Chondrocyte (in vitro differentiated cells): ENCODE results near the gene MRC1. TPM values are rescaled to one million over a fixed set of nuclear protein-coding genes. Genes with fewer than 3 reads are reported as not detected.

Experiments used
- DNase-seq: peaks from one replicate; pipeline ENCODE4 v3.0.0; 2021; ENCODE audit warnings: mixed read lengths, low spot score
- H3K27ac Mint-ChIP-seq: one replicate; pipeline ENCODE4 v1.8.0; 2021; ENCODE audit warnings: mild to moderate bottlenecking, moderate library complexity, mixed read lengths; ENCODE audit not compliant: unreplicated experiment
- H3K27me3 Mint-ChIP-seq: 2 replicates; pipeline ENCODE4 v1.8.0; 2021; ENCODE audit warnings: low read depth, mixed read lengths
- H3K36me3 Mint-ChIP-seq: 2 replicates; pipeline ENCODE4 v1.8.0; 2021; ENCODE audit warnings: low read depth, mixed read lengths
- H3K4me1 Mint-ChIP-seq: 2 replicates; pipeline ENCODE4 v1.8.0; 2021; ENCODE audit warnings: low read depth, mild to moderate bottlenecking, mixed read lengths
- H3K4me3 Mint-ChIP-seq: one replicate; pipeline ENCODE4 v1.8.0; 2021; ENCODE audit warnings: mild to moderate bottlenecking, moderate library complexity, mixed read lengths; ENCODE audit not compliant: unreplicated experiment
- H3K9me3 Mint-ChIP-seq: 2 replicates; pipeline ENCODE4 v1.8.0; 2021; ENCODE audit warnings: low read depth, mixed read lengths
- CTCF ChIP-seq: fragments of 200-600 bp; sonication (generic); IDR thresholded peaks from 2 replicates; pipeline ENCODE4 v1.5.0; 2021; ENCODE audit warnings: antibody characterized with exemption, mild to moderate bottlenecking, moderate library complexity
- total RNA-seq: library from RNA; stranded (reverse); gene quantifications from 3 replicates; pipeline ENCODE4 v1.2.1, GENCODE V29; 2021

The MRC1 gene
- total RNA-seq, 1 donor from 2014 or later, result not detected

- H3K36me3 Mint-ChIP-seq, result no peaks in the 10 kb centered on the region
- DNase-seq, result no peak
- H3K27me3 Mint-ChIP-seq, result peaks cover 33% of the 10 kb centered on the region
- no peak overlapping the region for H3K4me3 Mint-ChIP-seq
- no peak overlapping the region for H3K27ac Mint-ChIP-seq
- H3K4me1 Mint-ChIP-seq, result no peaks in the 10 kb centered on the region
- H3K9me3 Mint-ChIP-seq, result no peaks in the 10 kb centered on the region
- TF ChIP-seq CTCF, result no peak
Measured at GRCh38 chr10:17905491-17905890, 96.3 kb downstream of the MRC1 start.

- Mint-ChIP-seq H3K36me3 (no peaks in the 10 kb centered on the region), H3K9me3 (no peaks in the 10 kb centered on the region), H3K27me3 (peaks cover 30% of the 10 kb centered on the region), H3K4me1 (no peaks in the 10 kb centered on the region), H3K4me3 (no peak overlapping the region), H3K27ac (no peak overlapping the region)
- no peak for DNase-seq
- TF ChIP-seq CTCF, result no peak
Measured at GRCh38 chr10:17906002-17906401, 96.9 kb downstream of the MRC1 start.

GRCh38 chr10:17907641-17908040, 98.5 kb downstream of the MRC1 start:
- H3K27me3 Mint-ChIP-seq, result peaks cover 31% of the 10 kb centered on the region
- TF ChIP-seq CTCF, result no peak
- no peaks in the 10 kb centered on the region for H3K9me3 Mint-ChIP-seq
- no peak overlapping the region for H3K27ac Mint-ChIP-seq
- no peak overlapping the region for H3K4me3 Mint-ChIP-seq
- no peak for DNase-seq
- H3K36me3 Mint-ChIP-seq, result no peaks in the 10 kb centered on the region
- H3K4me1 Mint-ChIP-seq, result no peaks in the 10 kb centered on the region

GRCh38 chr10:17910125-17910789, 101.1 kb downstream of the MRC1 start:
- DNase-seq, result no peak
- Mint-ChIP-seq H3K4me3 (no peak overlapping the region), H3K27ac (no peak overlapping the region), H3K4me1 (no peaks in the 10 kb centered on the region), H3K9me3 (no peaks in the 10 kb centered on the region), H3K27me3 (peaks cover 21% of the 10 kb centered on the region), H3K36me3 (no peaks in the 10 kb centered on the region)
- TF ChIP-seq CTCF, result peak; percentile 91

- TF ChIP-seq CTCF, result no peak
- H3K4me1 Mint-ChIP-seq, result no peaks in the 10 kb centered on the region
- H3K27me3 Mint-ChIP-seq, result peaks cover 11% of the 10 kb centered on the region
- no peak overlapping the region for H3K4me3 Mint-ChIP-seq
- no peaks in the 10 kb centered on the region for H3K9me3 Mint-ChIP-seq
- DNase-seq, result no peak
- H3K27ac Mint-ChIP-seq, result no peak overlapping the region
- no peaks in the 10 kb centered on the region for H3K36me3 Mint-ChIP-seq
Measured at GRCh38 chr10:17912754-17913153, 103.6 kb downstream of the MRC1 start.
